Mucosa of descending colon (tissue), 3 donors: ENCODE measurements around the gene CAPN2. TPM values are rescaled to one million over a fixed set of nuclear protein-coding genes. Genes with fewer than 3 reads are reported as not detected.
"Not testable (repeated sequence)": the region's sequence is repeated elsewhere in the genome, so short reads cannot be mapped to it uniquely, and the experiment has no call there.

Experiments
- ATAC-seq: fragments of 200-7000 bp; cut with Tn5 transposase; one replicate; pipeline ENCODE4 v1.9.1; 2020; ENCODE audit warnings: mild to moderate bottlenecking, moderate library complexity
- DNase-seq, 3 donors: peaks; one replicate each; pipeline ENCODE4 v3.0.0-alpha.2; 2020
- H3K36me3 ChIP-seq: fragments of 200-600 bp; one replicate; pipeline ENCODE4 v1.8.0; 2021; ENCODE audit warnings: low read depth, mild to moderate bottlenecking
- H3K4me1 ChIP-seq: fragments of 200-600 bp; one replicate; pipeline ENCODE4 v1.8.0; 2021; ENCODE audit warnings: low read depth, mild to moderate bottlenecking
- H3K4me3 ChIP-seq: fragments of 200-600 bp; one replicate; pipeline ENCODE4 v1.8.0; 2021; ENCODE audit warnings: mild to moderate bottlenecking
- H3K9me3 ChIP-seq: fragments of 200-600 bp; one replicate; pipeline ENCODE4 v1.8.0; 2021; ENCODE audit warnings: mild to moderate bottlenecking
- CTCF ChIP-seq: fragments of 200-600 bp; IDR thresholded peaks from one replicate; pipeline ENCODE4 v1.8.0; 2022; ENCODE audit warnings: antibody characterized with exemption, mild to moderate bottlenecking
- intact Hi-C, 2 donors: fragments of 100-400 bp; cut with DNase I in 1 of 2; cut with micrococcal nuclease in 1 of 2; formaldehyde crosslinking; loops; one replicate each; pipeline versions ENCODE4 v1.11.0 to v1.11.1; 2022; cut with DNase I, micrococcal nuclease
- total RNA-seq, 3 donors: library from RNA; stranded (reverse); fragmentation: NEBNext Ultra II Directional in 2 of 3; extraction: Animal tissue kit (Norgen Biotek cat#: 25700) in 2 of 3; gene quantifications; one replicate each; pipeline versions ENCODE4 v1.2.1 to v1.2.4, GENCODE V29; 2021 to 2023
- donor health status: DM: no; HTN: no; CAD: no; lungs with moderate emphysema.
- donor health status: DM: no; HTN: no; CAD: no.
- donor health status: DM: no; HTN: yes; CAD: no.

Gene CAPN2
- total RNA-seq, 3 donors from 2014 or later, result 200 to 417 (median 305) TPM

DNA sequence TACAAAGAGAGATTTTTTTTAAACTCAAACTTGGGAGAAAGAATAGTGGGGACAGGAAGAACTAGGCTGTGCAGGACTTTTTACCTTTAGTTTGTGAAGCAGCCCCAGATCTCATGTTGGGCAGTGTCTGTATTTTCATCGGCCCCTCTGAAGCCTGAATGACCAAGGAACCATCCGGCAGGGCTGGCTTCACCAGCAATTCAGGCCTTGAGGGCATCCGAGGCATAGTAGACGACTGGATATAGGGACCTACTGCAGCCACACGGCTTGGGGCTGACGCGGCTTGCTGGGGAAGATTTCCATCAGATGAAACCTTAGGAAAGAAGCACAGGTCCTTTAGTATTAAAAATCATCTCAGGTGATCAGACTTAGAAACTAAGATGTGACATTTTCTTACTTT lies 89.7 kb downstream of the CAPN2 start:
- Histone ChIP-seq H3K4me3 (no peak overlapping the region), H3K9me3 (no peaks in the 10 kb centered on the region), H3K36me3 (peaks cover 12% of the 10 kb centered on the region), H3K4me1 (no peaks in the 10 kb centered on the region)
- ATAC-seq (no peak), DNase-seq (no peak)
- intact Hi-C loops, result no loop called here
- TF ChIP-seq CTCF, result no peak

- no peak for ATAC-seq
- DNase-seq, result no peak
- Histone ChIP-seq H3K36me3 (peaks cover 12% of the 10 kb centered on the region), H3K4me3 (no peak overlapping the region), H3K4me1 (no peaks in the 10 kb centered on the region), H3K9me3 (no peaks in the 10 kb centered on the region)
- intact Hi-C loops, result no loop called here
- no peak for TF ChIP-seq CTCF
Measured at GRCh38 chr1:223802602-223803001, 90.3 kb downstream of the CAPN2 start.

DNA sequence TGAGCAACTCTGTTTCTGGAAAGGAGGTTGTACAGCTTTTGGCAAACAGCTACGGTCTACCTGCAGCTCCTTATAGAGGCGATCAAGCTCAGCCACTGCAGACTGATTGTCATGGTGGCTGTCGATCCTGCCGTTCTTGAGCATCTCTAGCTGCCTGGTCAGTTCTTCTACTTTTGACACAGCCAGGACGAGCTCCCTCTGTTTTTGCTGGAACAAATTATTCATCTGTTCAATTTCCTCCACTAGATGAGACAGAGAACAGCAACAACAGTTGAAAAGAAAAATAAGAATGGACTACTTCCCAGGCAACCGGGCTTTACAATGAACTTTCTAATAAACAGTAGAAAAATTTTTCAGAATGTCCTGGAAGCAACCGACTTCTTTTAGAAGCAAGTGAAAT lies 90.9 kb downstream of the CAPN2 start:
- TF ChIP-seq CTCF, result no peak
- intact Hi-C loops, result no loop called here
- DNase-seq, result no peak
- no peak for ATAC-seq
- H3K4me3 ChIP-seq, result no peak overlapping the region
- H3K9me3 ChIP-seq, result no peaks in the 10 kb centered on the region
- no peaks in the 10 kb centered on the region for H3K4me1 ChIP-seq
- peaks cover 12% of the 10 kb centered on the region for H3K36me3 ChIP-seq

DNA sequence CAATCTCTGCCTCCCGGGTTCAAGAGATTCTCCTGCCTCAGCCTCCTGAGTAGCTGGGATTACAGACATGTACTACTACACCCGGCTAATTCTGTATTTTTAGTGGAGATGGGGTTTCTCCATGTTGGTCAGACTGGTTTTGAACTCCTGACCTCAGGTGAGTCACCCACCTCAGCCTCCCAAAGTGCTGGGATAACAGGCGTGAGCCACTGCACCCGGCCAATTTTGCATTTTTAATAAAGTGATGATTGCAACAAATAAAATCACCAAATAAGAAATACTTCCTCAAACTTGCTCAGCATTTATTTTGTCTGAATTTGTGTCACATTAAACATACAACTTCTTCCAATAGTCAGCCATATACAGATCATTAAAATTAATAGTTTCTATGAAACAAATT lies 97.6 kb downstream of the CAPN2 start:
- H3K4me1 ChIP-seq, H3K9me3 ChIP-seq, intact Hi-C loops, H3K36me3 ChIP-seq, H3K4me3 ChIP-seq, DNase-seq, ATAC-seq: not testable (repeated sequence)

GRCh38 chr1:223810586-223810985 lies 98.2 kb downstream of the CAPN2 start:
- ATAC-seq (no peak), DNase-seq (no peak)
- Histone ChIP-seq H3K36me3 (no peaks in the 10 kb centered on the region), H3K9me3 (no peaks in the 10 kb centered on the region), H3K4me3 (no peak overlapping the region), H3K4me1 (no peaks in the 10 kb centered on the region)
- intact Hi-C loops, result no loop called here
- no peak for TF ChIP-seq CTCF

- no peak overlapping the region for H3K4me3 ChIP-seq
- no peaks in the 10 kb centered on the region for H3K36me3 ChIP-seq
- ATAC-seq (peak; percentile 36), DNase-seq (no peak)
- H3K4me1 ChIP-seq, result no peaks in the 10 kb centered on the region
- no peaks in the 10 kb centered on the region for H3K9me3 ChIP-seq
- intact Hi-C loops, result no loop called here
- no peak for TF ChIP-seq CTCF
Measured at GRCh38 chr1:223811634-223812101, 99.3 kb downstream of the CAPN2 start.
